Left ventricle myocardium superior (tissue), 1 donor: ENCODE results near the gene ZNF526. TPM values are rescaled to one million over a fixed set of nuclear protein-coding genes. Genes with fewer than 3 reads are reported as not detected.
A peak's percentile ranks its signal among the peaks of the same experiment; 100 is the strongest.

Experiments
- ATAC-seq: fragments of 200-7000 bp; cut with Tn5 transposase; one replicate; pipeline ENCODE4 v1.9.1; 2020; ENCODE audit warnings: mild to moderate bottlenecking, moderate library complexity
- DNase-seq: peaks from one replicate; pipeline ENCODE4 v3.0.0-alpha.2; 2020
- intact Hi-C: fragments of 100-400 bp; cut with micrococcal nuclease; formaldehyde crosslinking; loops from one replicate; pipeline ENCODE4 v1.11.0; 2022
- total RNA-seq: library from RNA; stranded (reverse); fragmentation: NEBNext Ultra II Directional; extraction: Animal tissue kit (Norgen Biotek cat#: 25700); gene quantifications from one replicate; pipeline ENCODE4 v1.2.1, GENCODE V29; 2021
- donor health status: DM: no; HTN: yes; CAD: no; lungs with severe emphysema.

ZNF526 gene
- total RNA-seq, 1 donor from 2014 or later: 6.7 TPM

- ATAC-seq (no peak), DNase-seq (no peak)
- intact Hi-C loops: no loop called here
These were observed 21.2 kb downstream of the ZNF526 start for GRCh38 chr19:42241279-42241678.

GRCh38 chr19:42242069-42242511 is 22.0 kb downstream of the ZNF526 start:
- ATAC-seq (no peak), DNase-seq (no peak)
- intact Hi-C loops: no loop called here

- intact Hi-C loops: no loop called here
- ATAC-seq (peak; percentile 86), DNase-seq (peak; percentile 99)
These were observed 22.6 kb downstream of the ZNF526 start, which contains the start of gene GSK3A for GRCh38 chr19:42242512-42243409. TSS of gene GSK3A (minus strand) at chr19:42242602. CDS start at chr19:42242465, 137 bp downstream.

GRCh38 chr19:42244347-42245220 is 24.5 kb downstream of the ZNF526 start:
- intact Hi-C loops: loop anchor here (5.0 kb wide), 1 partner anchor 43 kb away; no protein-coding TSS in a partner anchor
- DNase-seq (peak; percentile 94), ATAC-seq (peak; percentile 48)

- no peak for DNase-seq
- intact Hi-C loops: loop anchor here (5.0 kb wide), 1 partner anchor 42 kb away; no protein-coding TSS in a partner anchor
- no peak for ATAC-seq
These were observed 25.1 kb downstream of the ZNF526 start for GRCh38 chr19:42245231-42245630.

GRCh38 chr19:42246143-42246921 is 26.2 kb downstream of the ZNF526 start:
- DNase-seq: peak; percentile 83
- intact Hi-C loops: loop anchor here (5.0 kb wide), 1 partner anchor 41 kb away; no protein-coding TSS in a partner anchor
- peak; percentile 2 for ATAC-seq

- DNase-seq (no peak), ATAC-seq (no peak)
- intact Hi-C loops: loop anchor here (5.0 kb wide), 1 partner anchor 40 kb away; no protein-coding TSS in a partner anchor
These were observed 27.0 kb downstream of the ZNF526 start for GRCh38 chr19:42246922-42247639.

GRCh38 chr19:42247640-42248199 is 27.6 kb downstream of the ZNF526 start:
- DNase-seq (no peak), ATAC-seq (no peak)
- intact Hi-C loops: loop anchor here (5.0 kb wide), 1 partner anchor 40 kb away; no protein-coding TSS in a partner anchor

GRCh38 chr19:42248270-42249148 is 28.4 kb downstream of the ZNF526 start:
- ATAC-seq (no peak), DNase-seq (peak; percentile 28)
- intact Hi-C loops: loop anchor here (5.0 kb wide), 1 partner anchor 39 kb away; no protein-coding TSS in a partner anchor

GRCh38 chr19:42249149-42249750 is 29.1 kb downstream of the ZNF526 start:
- intact Hi-C loops: loop anchor here (5.0 kb wide), 1 partner anchor 38 kb away; no protein-coding TSS in a partner anchor
- DNase-seq (peak; percentile 40), ATAC-seq (no peak)

GRCh38 chr19:42249769-42250168 is 29.7 kb downstream of the ZNF526 start:
- intact Hi-C loops: loop anchor here (5.0 kb wide), 1 partner anchor 38 kb away; no protein-coding TSS in a partner anchor
- DNase-seq: no peak
- no peak for ATAC-seq

GRCh38 chr19:42250183-42250665 is 30.1 kb downstream of the ZNF526 start:
- peak; percentile 64 for DNase-seq
- no peak for ATAC-seq
- intact Hi-C loops: no loop called here

- intact Hi-C loops: no loop called here
- ATAC-seq (no peak), DNase-seq (peak; percentile 63)
These were observed 30.8 kb downstream of the ZNF526 start for GRCh38 chr19:42250666-42251531.

- no peak for ATAC-seq
- DNase-seq: no peak
- intact Hi-C loops: no loop called here
These were observed 31.7 kb downstream of the ZNF526 start for GRCh38 chr19:42251572-42252358.
